Measurements from ENCODE around the gene LATS2.

GRCh38 chr13:20924758-20925394, 136.5 kb downstream of the LATS2 start:
- TF ChIP-seq SP1 (IDR thresholded peaks at IDR 0.05) (no peak), FOXK2 (IDR thresholded peaks at IDR 0.05) (no peak), FOXA1 (IDR thresholded peaks at IDR 0.05) (no peak), PKNOX1 (IDR thresholded peaks at IDR 0.05) (no peak), ZNF384 (IDR thresholded peaks at IDR 0.05) (peak; percentile 65)
